ENCODE results near the gene ANO7.

GRCh38 chr2:241228081-241228859, 39.8 kb downstream of the ANO7 start:
- no peak for TF ChIP-seq CTCF (IDR thresholded peaks at IDR 0.05)
- no peak for TF ChIP-seq POLR2A (IDR thresholded peaks at IDR 0.05)
